ENCODE measurements around the gene SCGN.

Gene SCGN

DNA sequence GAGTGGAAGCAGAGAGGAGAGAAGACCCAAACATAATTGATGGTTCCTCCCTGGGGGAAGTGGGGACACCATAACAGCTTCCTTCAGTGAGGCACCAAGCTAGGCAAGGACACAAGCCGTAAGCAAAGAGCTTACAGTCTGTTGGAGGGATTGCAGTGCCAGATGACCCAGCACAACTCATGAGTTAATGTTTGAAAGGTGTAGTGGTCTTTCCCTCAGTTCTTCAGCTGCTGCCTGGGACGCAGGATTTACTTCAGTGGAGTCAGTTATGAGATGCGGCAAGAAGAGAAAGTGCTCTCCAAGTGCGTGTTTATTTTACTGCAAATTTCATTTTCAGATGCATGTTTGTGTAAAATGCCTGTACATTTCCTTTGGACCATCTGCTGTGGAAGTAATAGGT, 63.8 kb downstream of the SCGN start:
- Histone ChIP-seq H3K4me3 (ENCODE audit: low read depth, low read length, poor library complexity, severe bottlenecking) (no peak overlapping the region), H3K9me3 (ENCODE audit: low read length) (no peaks in the 10 kb centered on the region), H3K4me1 (ENCODE audit: insufficient read depth, low read length, severe bottlenecking) (no peaks in the 10 kb centered on the region), H2AFZ (ENCODE audit: low read length) (no peak overlapping the region), H3K9ac (ENCODE audit: low read length) (no peak overlapping the region), H3K27me3 (ENCODE audit: insufficient read depth, low read length) (no peaks in the 10 kb centered on the region), H3K9me2 (ENCODE audit: low read depth, low read length) (no peaks in the 10 kb centered on the region), H3K36me3 (ENCODE audit: insufficient read depth, low read length) (no peaks in the 10 kb centered on the region), H3K4me2 (ENCODE audit: low read length) (no peak overlapping the region), H3K79me2 (ENCODE audit: insufficient read depth, low read length) (no peaks in the 10 kb centered on the region), H4K20me1 (ENCODE audit: insufficient read depth, low read length) (no peaks in the 10 kb centered on the region), H3K27ac (ENCODE audit: low read depth, low read length, poor library complexity, severe bottlenecking) (no peak overlapping the region), H3F3A (ENCODE audit: insufficient read depth, low read length) (no peaks in the 10 kb centered on the region)
- TF ChIP-seq EZH2 (IDR thresholded peaks at IDR 0.05; ENCODE audit: borderline replicate concordance, low read length), result no peak
- TF ChIP-seq, protein P1, sequence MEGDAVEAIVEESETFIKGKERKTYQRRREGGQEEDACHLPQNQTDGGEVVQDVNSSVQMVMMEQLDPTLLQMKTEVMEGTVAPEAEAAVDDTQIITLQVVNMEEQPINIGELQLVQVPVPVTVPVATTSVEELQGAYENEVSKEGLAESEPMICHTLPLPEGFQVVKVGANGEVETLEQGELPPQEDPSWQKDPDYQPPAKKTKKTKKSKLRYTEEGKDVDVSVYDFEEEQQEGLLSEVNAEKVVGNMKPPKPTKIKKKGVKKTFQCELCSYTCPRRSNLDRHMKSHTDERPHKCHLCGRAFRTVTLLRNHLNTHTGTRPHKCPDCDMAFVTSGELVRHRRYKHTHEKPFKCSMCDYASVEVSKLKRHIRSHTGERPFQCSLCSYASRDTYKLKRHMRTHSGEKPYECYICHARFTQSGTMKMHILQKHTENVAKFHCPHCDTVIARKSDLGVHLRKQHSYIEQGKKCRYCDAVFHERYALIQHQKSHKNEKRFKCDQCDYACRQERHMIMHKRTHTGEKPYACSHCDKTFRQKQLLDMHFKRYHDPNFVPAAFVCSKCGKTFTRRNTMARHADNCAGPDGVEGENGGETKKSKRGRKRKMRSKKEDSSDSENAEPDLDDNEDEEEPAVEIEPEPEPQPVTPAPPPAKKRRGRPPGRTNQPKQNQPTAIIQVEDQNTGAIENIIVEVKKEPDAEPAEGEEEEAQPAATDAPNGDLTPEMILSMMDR (IDR thresholded peaks at IDR 0.05; ENCODE audit: low read length), result no peak

DNA sequence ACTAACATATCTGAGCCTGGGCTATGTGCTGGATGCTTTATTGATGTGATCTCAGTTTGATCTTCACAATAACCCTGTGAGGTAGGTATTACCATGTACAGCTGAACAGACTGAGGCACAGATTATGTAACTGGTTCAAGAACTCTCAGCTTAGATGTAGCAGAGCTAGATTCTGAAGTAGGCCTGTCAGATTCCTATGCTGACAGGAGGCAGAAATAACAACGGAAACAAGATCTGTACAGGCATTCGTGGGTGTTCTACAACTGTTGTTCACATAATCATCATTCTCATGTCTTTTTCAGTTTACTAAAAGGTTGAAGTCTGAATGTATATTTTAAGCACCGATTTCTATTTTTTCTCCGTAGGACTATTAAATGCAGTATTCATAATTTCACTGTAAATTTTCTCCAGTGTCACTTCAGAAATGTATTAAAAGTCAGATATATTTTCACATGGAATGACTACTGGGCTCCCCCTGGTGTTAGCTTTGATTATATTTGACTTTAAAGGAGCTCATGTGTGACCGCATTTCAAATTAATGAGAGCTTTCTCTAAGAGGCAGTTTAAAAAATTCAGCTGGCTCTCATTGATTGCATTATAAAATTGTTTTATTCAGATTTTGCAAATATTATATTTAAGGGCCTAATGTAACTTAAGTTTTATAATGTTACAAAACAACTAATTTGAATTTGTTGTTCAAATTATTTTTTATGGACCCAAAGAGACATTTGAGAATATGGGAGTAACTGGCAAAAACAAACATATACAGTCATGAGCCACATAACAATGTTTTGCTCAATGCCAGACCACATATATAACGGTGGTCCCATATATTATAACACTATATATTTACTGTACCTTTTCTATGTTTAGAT, 66.1 kb downstream of the SCGN start:
- TF ChIP-seq, protein P1 (IDR thresholded peaks at IDR 0.05; ENCODE audit: low read length), result peak; percentile 74
- TF ChIP-seq EZH2 (IDR thresholded peaks at IDR 0.05; ENCODE audit: borderline replicate concordance, low read length), result no peak
- H3F3A ChIP-seq (ENCODE audit: insufficient read depth, low read length), result no peaks in the 10 kb centered on the region
- no peaks in the 10 kb centered on the region for H3K36me3 ChIP-seq (ENCODE audit: insufficient read depth, low read length)
- H3K9me2 ChIP-seq (ENCODE audit: low read depth, low read length), result no peaks in the 10 kb centered on the region
- no peaks in the 10 kb centered on the region for H4K20me1 ChIP-seq (ENCODE audit: insufficient read depth, low read length)
- H3K4me2 ChIP-seq (ENCODE audit: low read length), result no peak overlapping the region
- H3K27me3 ChIP-seq (ENCODE audit: insufficient read depth, low read length), result no peaks in the 10 kb centered on the region
- H3K9ac ChIP-seq (ENCODE audit: low read length), result no peak overlapping the region
- no peaks in the 10 kb centered on the region for H3K9me3 ChIP-seq (ENCODE audit: low read length)
- H3K4me1 ChIP-seq (ENCODE audit: insufficient read depth, low read length, severe bottlenecking), result no peaks in the 10 kb centered on the region
- H3K27ac ChIP-seq (ENCODE audit: low read depth, low read length, poor library complexity, severe bottlenecking), result no peak overlapping the region
- H3K79me2 ChIP-seq (ENCODE audit: insufficient read depth, low read length), result no peaks in the 10 kb centered on the region
- no peak overlapping the region for H2AFZ ChIP-seq (ENCODE audit: low read length)
- H3K4me3 ChIP-seq (ENCODE audit: low read depth, low read length, poor library complexity, severe bottlenecking), result no peak overlapping the region

DNA sequence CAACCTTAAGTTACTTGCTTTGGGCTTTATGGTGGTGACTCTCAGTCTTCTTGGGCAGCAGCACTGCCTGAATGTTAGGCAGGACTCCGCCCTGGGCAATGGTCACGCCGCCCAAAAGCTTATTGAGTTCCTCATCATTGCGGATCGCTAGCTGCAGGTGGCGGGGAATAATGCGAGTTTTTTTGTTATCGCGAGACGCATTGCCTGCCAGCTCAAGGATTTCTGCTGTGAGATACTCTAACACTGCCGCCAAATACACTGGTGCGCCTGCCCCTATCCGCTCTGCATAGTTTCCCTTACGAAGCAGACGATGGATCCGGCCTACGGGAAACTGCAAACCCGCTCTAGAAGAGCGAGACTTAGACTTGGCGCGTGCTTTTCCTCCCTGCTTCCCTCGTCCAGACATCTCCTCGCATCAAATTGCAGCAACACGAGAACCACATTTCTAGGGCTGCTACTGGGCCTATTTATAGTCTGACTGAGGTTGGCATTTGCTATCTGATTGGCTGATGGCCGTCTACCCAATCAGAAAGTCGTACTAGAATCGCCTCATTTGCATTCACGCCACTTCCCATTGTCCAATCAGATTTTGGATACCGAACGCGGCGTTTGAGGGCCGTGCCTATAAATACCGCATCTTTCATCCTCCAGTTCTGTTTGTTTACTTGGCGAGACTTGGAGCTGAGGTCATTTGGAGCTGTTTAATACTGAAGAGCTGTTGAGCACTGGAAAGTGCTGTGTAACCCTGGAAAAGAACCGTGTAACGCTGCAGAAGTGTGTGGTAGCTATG, 74.3 kb downstream of the SCGN start:
- H3K27ac ChIP-seq (ENCODE audit: low read depth, low read length, poor library complexity, severe bottlenecking), result no peak overlapping the region
- H3K36me3 ChIP-seq (ENCODE audit: insufficient read depth, low read length), result no peaks in the 10 kb centered on the region; the same call in 1 of the 2 replicates
- H4K20me1 ChIP-seq (ENCODE audit: insufficient read depth, low read length), result no peaks in the 10 kb centered on the region
- no peaks in the 10 kb centered on the region for H3K79me2 ChIP-seq (ENCODE audit: insufficient read depth, low read length)
- no peak overlapping the region for H2AFZ ChIP-seq (ENCODE audit: low read length)
- H3K4me3 ChIP-seq (ENCODE audit: low read depth, low read length, poor library complexity, severe bottlenecking), result no peak overlapping the region
- TF ChIP-seq EZH2 (IDR thresholded peaks at IDR 0.05; ENCODE audit: borderline replicate concordance, low read length), result no peak
- TF ChIP-seq, protein P1 (IDR thresholded peaks at IDR 0.05; ENCODE audit: low read length), result no peak
- no peaks in the 10 kb centered on the region for H3K4me1 ChIP-seq (ENCODE audit: insufficient read depth, low read length, severe bottlenecking)
- H3K4me2 ChIP-seq (ENCODE audit: low read length), result no peak overlapping the region
- H3K27me3 ChIP-seq (ENCODE audit: insufficient read depth, low read length), result no peaks in the 10 kb centered on the region; the same call in 1 of the 2 replicates
- no peak overlapping the region for H3K9ac ChIP-seq (ENCODE audit: low read length)
- H3K9me2 ChIP-seq (ENCODE audit: low read depth, low read length), result no peaks in the 10 kb centered on the region
- no peaks in the 10 kb centered on the region for H3F3A ChIP-seq (ENCODE audit: insufficient read depth, low read length)
- no peaks in the 10 kb centered on the region for H3K9me3 ChIP-seq (ENCODE audit: low read length)

Measured in OCI-LY1 (cell line).